Sigmoid colon (tissue), 7 donors: ENCODE data around the gene NMT1. TPM values are rescaled to one million over a fixed set of nuclear protein-coding genes. Genes with fewer than 3 reads are reported as not detected.

Experiments used
- DNase-seq: peaks from one replicate; pipeline ENCODE4 v3.0.0-alpha.2; 2019
- H3K27ac ChIP-seq, 4 donors: fragments of 200-600 bp; sonication (generic); one replicate each; pipeline ENCODE4 v1.5.1; 2016 to 2019; ENCODE audit warnings: mild to moderate bottlenecking in 1 of 4
- H3K27me3 ChIP-seq, 3 donors: fragments of 200-600 bp; sonication (generic); one replicate each; pipeline ENCODE4 v1.5.1; 2019; ENCODE audit warnings: mild to moderate bottlenecking in 1 of 3
- H3K36me3 ChIP-seq, 4 donors: fragments of 200-600 bp; sonication (generic); one replicate each; pipeline ENCODE4 v1.5.1; 2016 to 2019
- H3K4me1 ChIP-seq, 4 donors: fragments of 200-600 bp; sonication (generic); one replicate each; pipeline ENCODE4 v1.5.1; 2017 to 2019
- H3K4me3 ChIP-seq, 4 donors: fragments of 200-600 bp; sonication (generic); one replicate each; pipeline ENCODE4 v1.5.1; 2017 to 2019; ENCODE audit warnings: mild to moderate bottlenecking in 2 of 4, moderate library complexity in 1 of 4
- H3K9me3 ChIP-seq, 4 donors: fragments of 200-600 bp in 3 of 4; sonication (generic) in 3 of 4; one replicate each; pipeline versions ENCODE4 v1.5.1 to v1.6.1; 2013 to 2019
- EP300 ChIP-seq, 4 donors: sonication (generic); formaldehyde crosslinking; IDR thresholded peaks; one replicate each; pipeline ENCODE4 v1.6.1; 2017; ENCODE audit warnings: antibody characterized with exemption in 4 of 4
- POLR2A ChIP-seq, 2 donors: fragments of 450-650 bp; IDR thresholded peaks; one replicate each; pipeline ENCODE4 v1.6.1; 2016; ENCODE audit warnings: antibody characterized with exemption in 2 of 2, mild to moderate bottlenecking in 2 of 2, moderate library complexity in 2 of 2
- POLR2AphosphoS5 ChIP-seq, 4 donors: sonication (generic); formaldehyde crosslinking; IDR thresholded peaks; one replicate each; pipeline ENCODE4 v1.6.1; 2017; ENCODE audit warnings: antibody characterized with exemption in 4 of 4
- WGBS, 2 donors: extraction: QIAGEN DNeasy Blood & Tissue Kit; methylation state at CpG; one replicate each; pipeline ENCODE4 v1.1.7; 2013; 5-methylcytosine and 5-hydroxymethylcytosine counted together
- intact Hi-C: fragments of 100-400 bp; cut with DNase I; formaldehyde crosslinking; loops from one replicate; pipeline ENCODE4 v1.15.1; 2023
- polyA plus RNA-seq, 3 donors: library from polyadenylated mRNA; stranded (reverse); fragments of 200-250 nt; gene quantifications; one replicate each; pipeline ENCODE4 v1.2.3, GENCODE V29; 2013
- total RNA-seq, 4 donors: library from RNA; depleted of rRNA; stranded (reverse); fragments of >200 nt; gene quantifications; one replicate each; pipeline ENCODE4 v1.1.0, GENCODE V29; 2016
- TF ChIP-seq, protein P1 (sequence below), 4 experiments: fragments of 450-650 bp in 3 of 4; fragments of 200-600 bp in 1 of 4; IDR thresholded peaks; one replicate each; pipeline ENCODE4 v1.5.1; 2016 to 2019; ENCODE audit warnings: antibody characterized with exemption in 4 of 4, mild to moderate bottlenecking in 3 of 4, moderate library complexity in 2 of 4
- donor health status: healthy with polysubstance abuse.
- donor health status: Bipolar disorder and iron deficiency.
- donor health status: healthy.

NMT1 gene
- total and polyA plus RNA-seq, 7 donors = 13.2 to 59.2 (median 41.0) TPM

DNA sequence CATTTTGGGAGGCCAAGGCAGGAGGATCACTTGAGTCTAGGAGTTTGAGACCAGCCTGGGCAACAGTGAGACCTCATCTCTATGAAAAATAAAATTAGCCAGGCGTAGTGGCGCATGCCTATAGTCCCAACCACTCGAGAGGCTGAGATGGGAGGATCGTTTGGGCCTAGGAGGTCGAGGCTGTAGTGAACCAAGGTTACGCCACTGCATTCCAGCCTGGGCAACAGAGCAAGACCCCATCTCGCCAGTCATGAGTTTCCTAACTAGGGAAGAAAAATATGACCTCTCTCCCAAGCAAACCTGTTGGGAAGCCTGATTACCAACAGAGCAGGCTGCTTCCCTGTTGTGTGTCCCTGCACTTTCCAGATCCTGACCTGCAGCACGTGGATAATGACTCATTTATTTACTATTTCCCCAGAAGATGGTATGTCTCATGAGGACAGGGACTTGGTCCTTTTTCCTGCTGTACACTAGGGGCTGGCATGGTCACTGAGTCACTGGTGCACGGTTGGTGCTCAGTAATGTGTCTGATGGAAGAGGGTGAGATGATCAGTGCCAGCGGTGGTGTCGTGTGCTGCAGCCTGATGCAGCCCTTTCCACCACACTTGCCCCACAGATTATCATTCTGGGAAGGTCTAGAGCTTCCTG is 30.8 kb downstream of the NMT1 start:
- Histone ChIP-seq H3K36me3 (peaks cover 28 to 73% (median 39%) of the 10 kb centered on the region in 4 donors), H3K27ac (peak overlapping the region; percentile 85 to 95 (median 90)), H3K27me3 (no peaks in the 10 kb centered on the region), H3K9me3 (no peaks in the 10 kb centered on the region), H3K4me3 (no peak overlapping the region), H3K4me1 (peaks cover 0 to 48% (median 39%) of the 10 kb centered on the region in 4 donors)
- no peak for DNase-seq
- TF ChIP-seq, protein P1, sequence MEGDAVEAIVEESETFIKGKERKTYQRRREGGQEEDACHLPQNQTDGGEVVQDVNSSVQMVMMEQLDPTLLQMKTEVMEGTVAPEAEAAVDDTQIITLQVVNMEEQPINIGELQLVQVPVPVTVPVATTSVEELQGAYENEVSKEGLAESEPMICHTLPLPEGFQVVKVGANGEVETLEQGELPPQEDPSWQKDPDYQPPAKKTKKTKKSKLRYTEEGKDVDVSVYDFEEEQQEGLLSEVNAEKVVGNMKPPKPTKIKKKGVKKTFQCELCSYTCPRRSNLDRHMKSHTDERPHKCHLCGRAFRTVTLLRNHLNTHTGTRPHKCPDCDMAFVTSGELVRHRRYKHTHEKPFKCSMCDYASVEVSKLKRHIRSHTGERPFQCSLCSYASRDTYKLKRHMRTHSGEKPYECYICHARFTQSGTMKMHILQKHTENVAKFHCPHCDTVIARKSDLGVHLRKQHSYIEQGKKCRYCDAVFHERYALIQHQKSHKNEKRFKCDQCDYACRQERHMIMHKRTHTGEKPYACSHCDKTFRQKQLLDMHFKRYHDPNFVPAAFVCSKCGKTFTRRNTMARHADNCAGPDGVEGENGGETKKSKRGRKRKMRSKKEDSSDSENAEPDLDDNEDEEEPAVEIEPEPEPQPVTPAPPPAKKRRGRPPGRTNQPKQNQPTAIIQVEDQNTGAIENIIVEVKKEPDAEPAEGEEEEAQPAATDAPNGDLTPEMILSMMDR (IDR thresholded peaks at IDR 0.05) = no peak
- peak in 1 of 4 donors; percentile 20 for TF ChIP-seq POLR2AphosphoS5 (IDR thresholded peaks at IDR 0.05)
- WGBS, 2 donors = 87 to 92% methylated on average over 11 of the region's 11 CpGs
- intact Hi-C loops = loop anchor here (2.0 to 5.0 kb wide), 3 partner anchors 31 to 125 kb away; partner anchors contain the start of genes C1QL1, DCAKD and NMT1

DNA sequence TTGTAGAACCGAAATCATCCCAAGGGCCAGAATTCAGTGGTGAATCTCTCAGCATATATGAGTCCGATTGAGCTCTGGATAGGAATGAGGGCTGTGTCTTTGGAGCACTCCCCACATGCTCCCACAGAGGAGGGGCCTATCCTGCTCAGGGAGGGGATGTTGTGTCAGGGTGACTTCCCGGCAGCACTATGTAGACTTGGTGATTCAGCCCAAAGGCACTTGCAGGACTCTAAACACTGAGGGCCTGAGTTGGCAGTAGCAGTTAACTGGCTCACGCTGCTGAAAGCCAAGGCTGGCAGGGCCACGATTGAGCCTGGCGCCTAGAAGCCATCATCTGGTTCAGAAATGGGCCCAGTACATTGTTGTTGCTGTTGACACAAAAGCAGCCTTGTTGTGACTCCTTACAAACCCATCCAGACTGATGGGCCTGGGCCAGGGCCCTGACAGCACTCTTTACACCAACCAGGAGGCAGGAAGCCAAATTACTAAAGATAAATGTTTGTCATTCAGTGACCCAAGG is 31.9 kb downstream of the NMT1 start:
- H3K4me1 ChIP-seq = peaks cover 0 to 46% (median 38%) of the 10 kb centered on the region in 4 donors
- intact Hi-C loops = loop anchor here (2.0 to 5.0 kb wide), 3 partner anchors 32 to 126 kb away; partner anchors contain the start of genes C1QL1, DCAKD and NMT1
- peak; percentile 97 for DNase-seq
- peaks cover 33 to 73% (median 40%) of the 10 kb centered on the region in 4 donors for H3K36me3 ChIP-seq
- H3K27ac ChIP-seq = peak overlapping the region; percentile 85 to 95 (median 90)
- no peak overlapping the region for H3K4me3 ChIP-seq
- 80 to 85% methylated on average over 6 of the region's 6 CpGs for WGBS, 2 donors
- TF ChIP-seq EP300 (IDR thresholded peaks at IDR 0.05) (peak in 2 of 4 donors; percentile 33 to 84), POLR2AphosphoS5 (IDR thresholded peaks at IDR 0.05) (peak; percentile 66 to 91 (median 68))
- TF ChIP-seq, protein P1 (IDR thresholded peaks at IDR 0.05) = no peak
- no peaks in the 10 kb centered on the region for H3K27me3 ChIP-seq
- H3K9me3 ChIP-seq = no peaks in the 10 kb centered on the region

DNA sequence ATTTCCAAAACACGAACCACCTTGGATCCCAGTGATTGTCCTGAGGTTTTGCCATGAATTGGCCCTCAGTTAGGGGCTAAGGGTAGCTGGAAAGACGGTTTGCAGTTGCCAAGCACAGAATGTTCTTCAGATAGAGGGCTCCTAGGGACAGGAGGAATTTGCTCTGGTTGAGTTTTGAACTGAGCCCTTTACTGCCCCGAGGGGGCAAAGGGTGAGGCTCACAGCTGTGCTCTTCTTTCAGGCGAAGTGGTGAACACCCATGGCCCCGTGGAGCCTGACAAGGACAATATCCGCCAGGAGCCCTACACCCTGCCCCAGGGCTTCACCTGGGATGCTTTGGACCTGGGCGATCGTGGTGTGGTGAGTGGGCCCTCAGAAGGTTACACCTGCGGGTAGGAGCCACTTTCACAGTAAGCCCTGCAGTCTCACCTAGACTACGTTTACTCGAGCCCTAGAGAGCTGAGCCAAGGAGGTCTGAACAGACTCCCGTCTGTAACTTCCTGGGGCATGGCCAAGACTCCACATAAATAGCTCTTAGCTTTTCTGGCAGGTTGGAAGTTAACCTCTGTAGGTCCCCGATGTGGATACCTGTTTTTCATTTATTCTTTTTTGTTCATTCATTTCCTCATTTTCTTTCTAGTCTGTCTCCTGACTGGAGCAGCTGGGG is 32.5 kb downstream of the NMT1 start:
- no peaks in the 10 kb centered on the region for H3K27me3 ChIP-seq
- peaks cover 38 to 73% (median 44%) of the 10 kb centered on the region in 4 donors for H3K36me3 ChIP-seq
- intact Hi-C loops = loop anchor here (2.0 to 5.0 kb wide), 3 partner anchors 33 to 126 kb away; partner anchors contain the start of genes C1QL1, DCAKD and NMT1
- no peak overlapping the region for H3K4me3 ChIP-seq
- 74 to 81% methylated on average over 13 of the region's 13 CpGs for WGBS, 2 donors
- TF ChIP-seq POLR2A (IDR thresholded peaks at IDR 0.05) (no peak), POLR2AphosphoS5 (IDR thresholded peaks at IDR 0.05) (peak in 2 of 4 donors; percentile 39 to 61), EP300 (IDR thresholded peaks at IDR 0.05) (peak in 2 of 4 donors; percentile 66 to 80)
- TF ChIP-seq, protein P1 (IDR thresholded peaks at IDR 0.05) = no peak
- peak; percentile 83 for DNase-seq
- peaks cover 0 to 51% (median 43%) of the 10 kb centered on the region in 4 donors for H3K4me1 ChIP-seq
- no peaks in the 10 kb centered on the region for H3K9me3 ChIP-seq
- peak overlapping the region; percentile 85 to 95 (median 90) for H3K27ac ChIP-seq

DNA sequence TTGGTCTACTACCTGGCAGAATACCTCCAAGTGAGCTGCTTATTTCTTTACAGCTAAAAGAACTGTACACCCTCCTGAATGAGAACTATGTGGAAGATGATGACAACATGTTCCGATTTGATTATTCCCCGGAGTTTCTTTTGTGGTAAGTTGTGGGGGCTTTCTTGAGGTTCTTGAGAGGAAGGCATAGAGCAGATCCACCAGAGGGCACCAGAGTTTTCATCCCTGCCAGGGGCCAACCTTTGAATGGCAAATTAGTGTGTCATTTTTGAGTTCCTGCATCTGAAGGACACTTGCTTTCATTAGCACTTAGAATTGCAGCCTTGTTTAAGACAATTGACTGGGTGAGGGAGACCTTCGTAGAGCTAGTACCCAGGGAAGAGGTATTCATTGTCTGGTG is 35.0 kb downstream of the NMT1 start:
- Histone ChIP-seq H3K36me3 (peaks cover 32 to 64% (median 40%) of the 10 kb centered on the region in 4 donors), H3K4me3 (no peak overlapping the region), H3K9me3 (no peaks in the 10 kb centered on the region), H3K27me3 (no peaks in the 10 kb centered on the region), H3K27ac (peak overlapping the region in 3 of 4 donors; percentile 79 to 95 (median 87)), H3K4me1 (peaks cover 0 to 51% (median 47%) of the 10 kb centered on the region in 4 donors)
- whole genome bisulfite sequencing, 2 donors = 71 to 85% methylated on average over 3 of the region's 3 CpGs
- TF ChIP-seq, protein P1 (IDR thresholded peaks at IDR 0.05) = peak in 2 of 4 experiments; percentile 43 to 53
- TF ChIP-seq EP300 (IDR thresholded peaks at IDR 0.05) = no peak
- intact Hi-C loops = no loop called here
- no peak for DNase-seq
